Loucy (cell line): ENCODE measurements around the gene FXYD6.

Experiments used
- CTCF ChIP-seq: fragments of 200-600 bp; sonication (generic); conservative IDR thresholded peaks from 2 replicates; pipeline ENCODE4 v1.5.1; 2014; ENCODE audit warnings: mild to moderate bottlenecking, antibody characterized with exemption, low read length
- EZH2phosphoT487 ChIP-seq: fragments of 200-600 bp; IDR thresholded peaks from 2 replicates; pipeline ENCODE4 v1.6.1; 2018; ENCODE audit warnings: antibody characterized with exemption, mild to moderate bottlenecking, moderate library complexity, borderline replicate concordance

GRCh38 chr11:117925198-117925925, 48.9 kb upstream of the FXYD6 start:
- TF ChIP-seq CTCF (no peak), EZH2phosphoT487 (no peak)
